DMS79 treated with DMSO at 0.1 percent for 48 hours (cell line): ENCODE measurements around the gene TMEM219.
"Not testable (repeated sequence)": the region's sequence is repeated elsewhere in the genome, so short reads cannot be mapped to it uniquely, and the experiment has no call there.

Source experiments
- DNase-seq: peaks from one replicate; lab custom pipeline; 2025; lab: John Stamatoyannopoulos, UW

The TMEM219 gene, protein sequence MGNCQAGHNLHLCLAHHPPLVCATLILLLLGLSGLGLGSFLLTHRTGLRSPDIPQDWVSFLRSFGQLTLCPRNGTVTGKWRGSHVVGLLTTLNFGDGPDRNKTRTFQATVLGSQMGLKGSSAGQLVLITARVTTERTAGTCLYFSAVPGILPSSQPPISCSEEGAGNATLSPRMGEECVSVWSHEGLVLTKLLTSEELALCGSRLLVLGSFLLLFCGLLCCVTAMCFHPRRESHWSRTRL

DNA sequence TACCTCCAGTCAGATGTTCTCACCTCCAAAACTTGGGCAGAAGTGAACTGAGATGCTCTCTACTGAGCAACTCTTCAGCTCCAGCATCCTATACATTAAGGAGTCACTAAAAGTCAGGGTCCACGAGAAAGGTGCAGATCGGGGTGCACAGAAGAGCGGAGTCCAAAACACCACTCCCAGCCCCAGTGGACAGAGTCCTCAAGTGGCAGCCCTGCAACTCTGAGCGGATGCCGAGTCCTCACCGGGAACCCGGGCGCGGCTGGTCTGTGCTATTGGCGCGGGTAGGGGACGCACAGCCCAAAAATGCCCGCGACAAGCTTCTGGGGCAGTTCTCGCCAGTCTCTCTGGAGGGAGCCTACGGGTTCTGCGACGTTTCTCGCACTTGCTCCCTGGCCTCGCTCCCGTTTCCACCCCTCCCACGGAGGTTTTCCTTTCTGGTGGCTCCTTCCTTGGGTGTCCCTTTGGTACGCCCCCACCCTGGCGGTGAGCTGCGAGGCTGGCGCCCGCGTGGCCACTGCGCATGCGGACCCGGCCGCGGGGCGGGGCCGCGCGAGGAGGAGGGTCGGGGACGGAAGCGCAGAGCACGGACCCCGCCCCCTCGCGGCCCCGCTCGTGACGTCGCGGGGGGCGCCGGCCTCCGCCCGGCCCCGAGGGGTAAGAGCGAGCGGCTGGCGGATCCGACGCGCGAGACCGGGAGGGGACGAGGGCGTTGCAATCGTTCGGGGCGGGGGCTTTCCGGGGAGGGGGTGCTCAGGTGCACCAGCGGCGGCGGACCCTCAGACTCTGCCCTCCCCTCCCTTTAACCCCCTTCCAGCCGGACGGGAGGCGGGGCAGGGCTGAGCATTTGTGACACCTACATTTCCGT lies at the start of gene TMEM219:
Gene TMEM219 (plus strand): TSS at position 601 of the 865 bp plus-strand sequence. CDS start 1,065 bp downstream, outside the sequence.
- peak; percentile 79 for DNase-seq

DNA sequence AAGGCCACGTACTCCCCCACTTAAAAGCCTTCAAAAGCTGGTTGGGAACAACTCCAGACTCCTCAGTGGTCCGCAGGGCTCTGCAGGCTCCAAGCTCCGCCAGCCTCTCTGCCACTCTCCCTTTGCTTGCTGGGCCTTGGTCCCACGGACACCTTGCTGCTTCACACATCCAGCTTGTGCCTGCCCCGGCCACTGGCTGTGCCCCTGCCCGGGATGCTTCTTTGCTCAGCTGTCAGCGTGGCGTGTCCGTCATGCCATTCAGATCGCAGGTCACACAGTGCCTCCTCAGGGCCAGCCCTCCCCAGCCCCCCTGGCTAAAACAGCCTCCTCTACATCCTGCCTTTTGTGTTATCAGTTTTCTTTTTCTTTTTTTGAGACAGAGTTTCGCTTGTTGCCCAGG lies 49.8 kb upstream of the TMEM219 start:
- no peak for DNase-seq

DNA sequence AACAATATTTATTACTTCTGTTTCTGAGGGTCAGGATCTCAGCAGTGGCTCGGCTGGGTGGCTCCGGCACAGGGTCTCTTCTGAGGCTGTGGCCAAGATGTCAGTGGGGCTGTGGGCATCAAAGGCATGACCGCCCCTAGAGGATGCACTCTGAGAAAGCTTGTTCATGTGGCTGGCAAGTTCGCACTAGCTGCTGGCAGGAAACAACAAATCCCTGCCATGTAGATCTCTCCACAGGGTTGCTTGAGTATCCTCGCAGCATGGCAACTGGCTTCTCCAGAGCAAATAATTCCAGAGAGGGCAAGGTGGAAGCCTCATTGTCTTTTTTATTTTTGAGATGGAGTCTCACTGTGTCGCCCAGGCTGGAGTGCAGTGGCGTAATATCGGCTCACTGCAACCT lies 48.4 kb upstream of the TMEM219 start:
- DNase-seq, result no peak

DNA sequence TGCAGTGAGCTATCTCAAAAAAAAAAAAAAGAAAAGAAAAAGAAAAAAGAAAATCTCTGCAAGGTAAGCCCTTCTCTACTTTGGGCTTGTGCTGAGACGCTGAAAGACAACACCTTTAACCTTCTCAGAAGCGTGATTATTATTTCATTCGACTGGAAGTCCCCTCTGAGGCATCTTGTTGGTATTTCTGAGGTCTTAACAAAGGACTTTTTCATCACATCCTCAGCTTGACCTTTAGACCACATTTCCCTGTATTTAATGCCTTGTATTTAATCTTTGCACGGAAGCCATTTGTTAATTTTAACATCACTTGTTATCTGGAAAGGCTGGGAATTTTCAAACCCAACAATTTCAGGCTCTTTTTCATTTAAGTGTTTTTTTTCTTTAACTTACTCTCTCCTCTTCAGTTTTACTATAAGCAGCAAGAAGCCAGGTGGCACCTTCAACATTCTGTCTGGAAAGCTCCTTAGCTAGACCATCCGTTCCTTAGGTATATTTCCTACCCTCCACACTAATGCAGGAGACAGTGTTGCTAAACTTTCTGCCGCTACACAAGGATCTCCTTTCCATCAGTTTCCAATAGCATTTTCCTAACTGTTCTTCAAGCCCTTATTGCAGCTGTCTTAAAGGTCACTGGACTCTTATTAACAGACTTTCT lies 46.2 kb upstream of the TMEM219 start:
- DNase-seq, result no peak

DNA sequence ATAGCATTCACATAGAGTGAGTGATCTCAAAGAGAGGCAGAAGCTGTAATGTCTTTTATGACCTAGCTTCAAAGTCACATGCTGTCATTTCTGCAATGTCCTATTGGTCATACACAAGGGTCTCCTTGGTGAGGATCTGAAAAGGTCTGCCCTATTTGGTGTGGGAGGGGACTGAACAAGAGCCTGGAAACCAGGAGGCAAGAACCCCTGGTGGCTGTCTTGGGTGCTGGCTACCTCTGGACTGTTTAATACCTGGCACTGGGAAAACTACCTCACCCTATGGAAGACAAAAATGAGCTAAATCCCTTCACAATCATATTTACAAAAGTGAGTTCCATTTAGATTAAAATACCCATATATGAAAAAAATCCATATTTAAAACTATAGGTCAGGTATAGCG lies 44.9 kb upstream of the TMEM219 start:
- no peak for DNase-seq

DNA sequence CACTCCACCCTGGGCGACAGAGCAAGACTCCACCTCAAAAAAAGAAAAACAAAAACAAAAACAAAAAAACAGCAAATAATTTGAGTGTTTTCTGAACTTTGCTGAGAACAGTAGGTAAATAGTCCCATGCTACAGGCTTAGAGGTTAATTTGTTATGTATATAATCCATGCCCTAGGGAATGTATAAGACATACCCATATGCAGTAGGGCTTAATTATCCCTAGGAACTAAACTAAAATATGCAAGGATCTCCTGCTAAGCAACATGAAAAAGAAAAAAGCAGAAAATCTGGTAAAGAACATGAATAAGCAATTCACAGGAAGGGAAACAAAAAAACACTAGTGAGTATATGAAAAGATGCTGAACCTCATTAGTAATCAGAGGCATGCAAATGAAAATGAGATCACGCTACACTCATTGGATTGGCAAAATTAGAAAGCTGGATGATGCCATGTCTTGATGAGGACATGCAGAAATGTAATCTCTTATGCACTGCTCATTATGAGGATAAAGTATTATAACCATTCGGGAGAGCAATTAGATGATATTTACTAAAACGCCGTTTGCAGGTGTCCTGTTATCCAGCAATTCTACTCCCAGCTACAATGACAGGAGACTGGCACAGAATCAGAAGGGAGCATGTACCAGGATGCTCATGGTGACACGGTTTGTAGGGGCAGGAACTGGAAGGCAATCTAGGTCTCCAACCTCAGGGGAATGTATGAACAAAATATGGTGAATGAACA lies 41.4 kb upstream of the TMEM219 start:
- DNase-seq, result no peak

DNA sequence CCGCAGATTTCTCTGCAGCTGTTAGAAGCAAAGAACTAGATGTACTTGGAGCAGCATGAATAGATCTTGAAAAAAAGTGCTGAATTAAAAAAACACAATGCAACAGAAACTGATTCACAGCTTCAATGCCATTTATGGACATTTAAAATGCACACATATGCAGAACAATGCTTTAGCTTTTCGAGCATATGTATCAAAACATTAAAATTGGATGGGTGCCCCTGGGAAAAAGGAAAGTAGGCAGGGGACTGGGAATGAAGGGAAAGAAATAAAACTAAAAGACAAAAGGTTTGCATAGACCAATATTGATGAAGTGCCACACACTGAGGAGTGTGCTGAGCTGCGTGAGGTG lies 40.9 kb upstream of the TMEM219 start:
- DNase-seq, result no peak

DNA sequence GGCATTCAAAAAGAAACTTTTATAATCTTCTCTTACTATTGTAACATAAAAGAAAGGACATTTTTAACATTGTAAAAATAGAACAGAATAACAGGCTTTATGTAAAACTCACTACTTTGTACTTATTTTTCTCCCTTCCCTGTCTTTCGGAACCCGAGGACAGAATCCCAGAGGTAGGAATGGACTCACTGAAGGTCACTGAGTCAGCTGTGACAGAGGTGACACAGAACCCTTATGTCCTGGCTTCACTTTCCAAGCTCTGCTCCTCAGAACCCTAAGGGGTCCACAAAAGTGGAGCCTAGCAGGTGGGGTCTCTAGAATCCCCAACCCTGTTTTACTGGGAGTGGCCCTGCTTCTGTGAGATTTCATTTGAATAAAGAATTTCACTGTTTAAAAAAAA lies 39.6 kb upstream of the TMEM219 start:
- no peak for DNase-seq

DNA sequence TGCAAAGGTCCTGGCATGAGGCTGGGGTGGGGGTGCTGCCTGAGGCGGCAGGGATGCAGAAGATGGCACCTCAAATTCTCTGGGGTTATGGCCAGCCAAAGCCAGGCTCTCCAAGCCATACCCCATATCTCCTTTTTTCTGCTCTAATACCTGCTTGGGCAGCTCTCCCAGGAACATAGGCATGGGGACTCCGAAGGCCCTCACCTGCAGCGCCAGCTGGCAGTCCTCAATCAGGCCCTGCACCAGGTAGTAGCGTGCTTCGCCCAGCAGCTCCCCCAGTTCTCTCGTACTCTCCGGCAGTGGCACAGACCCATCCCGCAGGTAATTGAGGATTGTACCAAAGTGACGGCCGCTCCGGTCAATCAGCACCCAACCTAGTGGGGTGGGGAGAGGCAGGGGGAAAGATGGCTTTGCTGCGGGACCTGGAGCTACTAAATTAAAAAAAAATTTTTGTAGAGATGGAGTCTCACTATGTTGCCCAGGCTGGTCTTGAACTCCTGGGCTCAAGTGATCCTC lies 38.8 kb upstream of the TMEM219 start:
- no peak for DNase-seq

DNA sequence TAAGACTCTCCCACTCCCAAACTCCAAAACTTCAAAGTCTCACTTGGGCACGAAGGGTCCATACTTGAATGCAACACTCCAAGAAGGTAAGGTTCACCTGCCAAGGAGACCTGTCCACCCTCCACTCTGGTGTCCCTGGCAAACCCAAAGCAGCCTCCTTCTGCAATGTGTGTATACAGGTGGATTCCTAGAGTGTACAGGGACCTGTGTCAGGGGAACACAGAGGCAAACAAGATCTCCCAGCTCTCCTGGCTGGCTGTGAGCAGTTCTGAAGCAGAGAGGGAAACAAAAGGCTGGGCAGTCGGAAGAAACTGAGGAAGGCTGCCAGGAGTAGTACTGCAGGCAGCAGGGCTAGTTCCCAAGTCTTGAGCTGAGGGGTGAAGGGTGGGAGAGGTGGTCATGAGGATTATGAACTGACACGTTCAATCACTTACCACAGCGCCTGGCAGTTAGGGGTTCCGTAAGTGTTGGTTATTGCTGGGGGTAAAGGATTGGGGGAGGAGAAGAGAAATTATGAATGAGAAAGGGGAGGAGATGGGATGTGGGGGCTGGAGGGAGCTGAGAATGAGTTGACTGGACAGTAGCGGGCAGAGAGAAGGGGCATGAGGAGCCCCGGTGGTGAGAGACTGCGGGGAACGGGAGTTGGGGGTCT lies 36.6 kb upstream of the TMEM219 start:
- DNase-seq, result no peak

DNA sequence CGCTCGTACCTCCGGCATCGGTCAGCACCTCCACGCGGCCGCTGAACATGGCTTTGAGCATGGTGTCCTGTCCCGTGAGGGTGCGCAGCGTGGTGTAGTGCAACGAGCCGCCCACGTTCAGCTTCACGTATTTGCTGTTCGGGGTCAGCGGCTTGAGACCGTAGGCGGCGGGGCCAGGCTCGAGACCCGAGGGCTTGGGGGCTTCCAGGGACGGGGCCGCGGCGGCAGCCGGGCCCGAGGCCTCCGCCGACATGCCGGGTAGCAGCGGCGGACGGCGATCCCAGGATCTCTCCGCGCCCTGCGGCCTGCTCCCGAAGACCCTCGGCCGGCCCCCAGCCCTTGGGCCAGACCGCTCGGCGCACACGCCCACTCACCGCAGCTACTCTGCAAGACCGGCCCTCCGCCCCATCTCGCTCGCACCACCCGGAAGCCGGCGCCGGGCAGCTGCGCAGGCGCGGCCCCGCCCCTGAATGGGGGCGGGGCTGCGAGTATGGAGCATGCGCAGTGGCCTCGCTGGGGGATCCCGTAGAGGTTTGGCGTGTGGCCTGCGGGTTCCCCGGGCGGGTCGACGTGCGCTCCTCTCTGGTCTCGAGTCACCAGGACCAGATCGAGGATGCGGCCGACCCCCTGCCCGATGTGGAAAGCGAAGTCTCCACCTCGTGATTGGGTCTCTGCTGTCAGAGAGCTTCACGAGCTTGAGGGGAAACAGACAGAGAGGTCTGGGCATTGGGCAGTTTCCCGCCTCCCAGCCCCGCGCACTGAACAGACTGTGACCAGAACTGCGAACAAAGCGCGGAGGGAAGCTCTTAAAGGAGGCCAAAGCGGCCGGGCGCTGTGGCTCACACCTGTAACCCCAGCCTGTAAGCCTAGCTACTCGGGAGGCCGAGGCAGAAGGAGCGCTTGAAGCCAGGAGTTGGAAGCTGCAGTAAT lies 35.8 kb upstream of the TMEM219 start, which contains the start of gene KCTD13:
Gene KCTD13 (minus strand): TSS at position 446 of the 930 bp plus-strand sequence. CDS start 193 bp downstream, at position 253.
- peak; percentile 82 for DNase-seq

DNA sequence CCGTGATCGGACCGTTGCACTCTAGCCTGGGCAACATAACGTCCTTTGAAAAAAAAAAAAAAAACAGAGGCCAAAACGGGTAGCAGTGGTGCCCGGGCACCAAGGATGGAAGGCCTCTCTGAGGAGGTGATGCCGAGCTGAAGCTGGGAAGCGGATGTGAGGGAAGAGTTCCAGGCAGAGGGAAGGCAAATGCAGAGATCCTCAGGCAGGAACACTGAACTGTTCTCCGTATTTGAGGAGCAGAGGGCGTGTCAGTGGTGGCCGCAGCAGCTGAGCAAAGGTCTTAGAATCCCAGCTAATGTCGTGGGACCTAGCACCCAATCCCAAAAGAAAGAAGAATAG lies 35.2 kb upstream of the TMEM219 start:
- DNase-seq, result peak; percentile 51

DNA sequence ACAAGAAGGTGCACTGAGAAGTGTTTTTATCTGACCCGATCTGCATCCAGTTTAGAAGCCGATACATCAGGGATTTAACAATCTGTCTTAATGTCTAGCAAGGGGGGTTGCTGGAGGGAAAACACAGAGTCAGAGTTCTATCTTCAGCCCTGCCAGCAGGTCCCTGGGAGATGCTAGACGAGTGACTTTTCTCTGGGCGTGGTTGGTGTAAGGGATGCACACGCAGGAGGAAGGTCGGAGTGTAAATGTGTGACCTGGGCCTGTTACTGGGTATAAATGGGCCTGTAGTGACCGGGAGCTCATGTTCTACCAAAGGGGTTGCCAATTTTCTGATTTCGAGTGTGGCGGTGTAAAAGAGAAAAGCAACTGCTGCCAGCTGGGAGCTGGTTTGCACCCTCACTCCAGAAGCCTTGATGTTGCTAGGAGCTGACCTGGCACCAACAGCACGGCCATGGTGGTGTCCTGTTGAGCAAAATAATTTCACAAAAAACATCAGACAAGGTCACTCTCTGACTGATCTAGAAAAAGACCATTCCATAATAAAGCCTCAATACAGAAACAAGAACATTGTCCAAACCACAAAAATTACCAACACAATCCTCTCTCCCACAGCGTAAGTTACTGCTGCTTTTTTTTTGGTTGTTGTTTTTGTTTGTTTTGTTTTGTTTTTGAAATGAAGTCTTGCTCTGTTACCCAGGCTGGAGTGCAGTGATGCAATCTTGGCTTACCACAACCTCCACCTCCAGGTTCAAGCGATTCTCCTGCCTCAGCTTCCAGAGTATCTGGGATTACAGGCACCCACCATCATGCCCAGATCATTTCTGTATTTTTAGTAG lies 34.6 kb upstream of the TMEM219 start:
- peak; percentile 8 for DNase-seq

DNA sequence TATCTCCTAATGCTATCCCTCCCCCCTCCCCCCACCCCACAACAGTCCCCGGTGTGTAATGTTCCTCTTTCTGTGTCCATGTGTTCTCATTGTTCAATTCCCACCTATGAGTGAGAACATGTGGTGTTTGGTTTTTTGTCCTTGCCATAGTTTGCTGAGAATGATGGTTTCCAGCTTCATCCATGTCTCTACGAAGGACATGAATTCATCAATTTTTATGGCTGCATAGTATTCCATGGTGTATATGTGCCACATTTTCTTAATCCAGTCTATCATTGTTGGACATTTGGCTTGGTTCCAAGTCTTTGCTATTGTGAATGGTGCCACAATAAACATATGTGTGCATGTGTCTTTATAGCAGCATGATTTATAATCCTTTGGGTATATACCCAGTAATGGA lies 30.1 kb upstream of the TMEM219 start:
- DNase-seq, result not testable (repeated sequence)

DNA sequence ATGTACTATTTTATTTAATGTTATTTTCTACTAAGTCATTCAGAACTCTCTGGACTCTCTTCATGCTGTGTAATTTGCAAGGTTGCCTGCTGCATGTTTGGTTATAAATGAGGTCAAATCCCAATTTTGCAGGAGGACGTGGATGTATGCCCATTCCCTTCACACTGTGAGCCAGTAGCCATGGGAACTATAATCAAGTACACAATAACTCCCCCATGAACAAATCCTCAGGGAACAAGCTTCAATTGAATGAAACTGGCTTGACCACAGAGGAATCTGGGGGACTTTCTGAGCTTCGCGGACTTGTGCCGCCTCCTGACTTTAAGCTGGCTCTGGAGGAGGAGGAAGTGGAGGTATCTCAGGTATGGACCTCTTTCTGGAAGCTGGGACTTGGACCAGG lies 21.2 kb upstream of the TMEM219 start:
- DNase-seq, result peak; percentile 28

DNA sequence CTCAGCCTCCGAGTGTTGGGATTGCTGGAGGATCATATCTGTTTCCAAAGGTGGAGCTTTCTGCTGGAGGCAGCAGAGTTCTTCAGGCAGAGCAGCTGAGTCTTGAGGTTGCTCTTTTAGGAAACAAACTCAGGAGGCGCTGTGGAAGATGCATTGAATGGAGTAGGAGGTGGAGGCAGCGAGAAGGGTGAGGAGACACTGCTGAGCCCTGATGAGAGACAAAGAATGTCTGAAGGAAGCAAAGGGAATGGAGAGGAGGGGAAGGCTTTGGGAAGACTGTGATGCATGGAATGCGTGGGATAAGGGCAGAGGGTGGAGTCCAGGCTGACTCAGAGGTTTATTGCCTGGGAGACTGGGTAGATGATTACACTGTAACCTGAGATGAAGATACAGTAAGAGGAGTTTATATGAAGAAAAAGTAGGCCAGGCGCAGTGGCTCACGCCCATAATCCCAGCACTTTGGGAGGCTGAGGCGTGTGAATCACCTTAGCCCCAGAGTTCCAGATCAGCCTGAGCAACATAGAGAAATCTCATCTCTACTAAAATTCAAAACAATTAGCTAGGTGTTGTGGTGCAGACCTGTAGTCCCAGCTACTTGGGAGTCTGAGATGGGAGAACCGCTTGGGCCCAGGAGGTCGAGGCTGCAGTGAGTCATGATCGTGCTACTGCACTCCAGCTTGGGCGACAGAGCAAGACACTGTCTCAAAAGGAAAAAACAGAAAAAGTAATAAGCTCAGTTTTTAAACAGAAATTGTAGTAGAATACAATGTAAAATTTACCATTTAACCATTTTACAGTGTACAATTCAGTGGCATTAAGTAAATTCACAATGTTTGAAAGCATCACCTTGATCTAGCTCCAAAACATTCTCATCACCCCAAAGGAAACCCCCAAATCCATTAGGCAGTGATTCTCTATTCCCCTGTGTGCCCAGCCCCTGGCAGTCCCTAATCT lies 17.8 kb upstream of the TMEM219 start:
- peak; percentile 39 for DNase-seq

DNA sequence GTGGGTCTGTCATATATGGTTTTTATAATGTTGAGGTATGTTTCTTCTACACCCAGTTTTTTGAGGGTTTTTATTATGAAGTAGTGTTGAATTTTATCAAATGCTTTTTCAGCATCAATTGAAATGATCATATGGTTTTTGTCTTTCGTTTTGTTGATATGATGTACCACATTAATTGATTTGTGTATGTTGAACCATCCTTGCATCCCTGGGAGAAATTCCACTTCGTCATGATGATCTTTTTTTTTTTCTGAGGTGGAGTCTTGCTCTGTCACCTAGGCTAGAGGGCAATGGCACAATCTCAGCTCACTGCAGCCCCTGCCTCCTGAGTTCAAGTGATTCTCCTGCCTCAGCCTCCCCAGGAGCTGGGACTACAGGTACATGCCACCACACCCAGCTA lies 14.0 kb upstream of the TMEM219 start:
- no peak for DNase-seq

DNA sequence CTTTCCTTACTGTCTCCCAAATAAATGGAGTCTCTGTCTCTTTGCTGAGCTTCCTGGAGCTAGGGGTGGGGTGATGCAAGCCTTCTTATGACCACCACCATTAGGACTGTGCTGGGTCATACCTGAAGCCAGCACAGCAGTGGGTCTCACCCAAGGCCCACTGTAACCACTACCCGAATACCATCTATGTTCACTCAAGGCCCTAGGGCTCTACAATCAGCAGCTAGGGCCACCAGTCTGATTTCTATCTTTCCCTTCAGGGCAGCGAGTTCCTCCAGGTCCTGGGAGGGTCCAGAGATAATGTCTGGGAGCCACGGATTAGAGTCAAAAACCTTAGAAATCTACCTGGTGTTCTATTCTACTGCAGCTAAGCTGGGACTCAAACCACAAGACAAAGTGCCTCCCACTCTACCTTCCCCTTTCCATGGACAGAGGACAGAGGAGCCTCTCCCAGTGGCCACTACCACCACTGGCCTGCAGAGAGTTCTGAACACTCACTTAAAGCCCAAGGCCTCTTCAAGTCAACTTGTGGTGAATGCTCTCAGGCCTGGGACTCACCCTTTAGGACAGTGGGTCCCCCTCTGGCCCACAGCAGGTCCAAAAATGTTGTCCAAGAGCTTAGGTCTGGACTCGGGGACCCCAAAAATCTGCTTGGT lies 10.9 kb upstream of the TMEM219 start:
- no peak for DNase-seq
